ENCODE measurements around the gene RFPL1.

- TF ChIP-seq SUZ12 (IDR thresholded peaks at IDR 0.05; ENCODE audit: extremely low read depth, insufficient read depth, insufficient read length) = no peak
- no peak for TF ChIP-seq YY1 (IDR thresholded peaks at IDR 0.05; ENCODE audit: insufficient read depth, insufficient read length)
These were observed 52.6 kb downstream of the RFPL1 start for GRCh38 chr22:29491012-29491411.
